GM23338 (cell line): ENCODE results near the gene PHGDH. TPM values are rescaled to one million over a fixed set of nuclear protein-coding genes. Genes with fewer than 3 reads are reported as not detected.

Experiments used
- ATAC-seq: fragments of 200-7000 bp; cut with Tn5 transposase; 3 replicates; pipeline ENCODE4 v1.9.1; 2020
- DNase-seq: peaks from one replicate; pipeline ENCODE4 v3.0.0-alpha.2; 2015; ENCODE audit warnings: low spot score
- H2AFZ ChIP-seq: fragments of 200-600 bp; sonication (generic); 2 replicates; pipeline ENCODE4 v1.8.0; 2016; ENCODE audit warnings: antibody characterized with exemption, mild to moderate bottlenecking, moderate library complexity
- H3F3A ChIP-seq: fragments of 200-600 bp; sonication (generic); replicated peaks from 2 replicates; pipeline ENCODE4 v1.8.0; 2017; ENCODE audit warnings: antibody characterized with exemption, mixed run types, low read depth
- H3K27ac ChIP-seq: fragments of 200-600 bp; sonication (generic); 2 replicates; pipeline ENCODE4 v1.6.1; 2016; ENCODE audit warnings: low read depth
- H3K27me3 ChIP-seq: fragments of 200-600 bp; sonication (generic); 2 replicates; pipeline ENCODE4 v1.8.0; 2016; ENCODE audit warnings: mild to moderate bottlenecking, mixed run types, moderate library complexity; ENCODE audit not compliant: insufficient read depth
- H3K36me3 ChIP-seq: fragments of 200-600 bp; sonication (generic); 2 replicates; pipeline ENCODE4 v1.8.0; 2016; ENCODE audit warnings: mild to moderate bottlenecking; ENCODE audit not compliant: insufficient read depth
- H3K4me1 ChIP-seq: fragments of 200-600 bp; sonication (generic); 2 replicates; pipeline ENCODE4 v1.8.0; 2016; ENCODE audit warnings: mild to moderate bottlenecking, moderate library complexity; ENCODE audit not compliant: insufficient read depth
- H3K4me2 ChIP-seq: fragments of 200-600 bp; sonication (generic); 2 replicates; pipeline ENCODE4 v1.7.1; 2017; ENCODE audit warnings: mixed run types
- H3K4me3 ChIP-seq: fragments of 200-600 bp; sonication (generic); 2 replicates; pipeline ENCODE4 v1.6.1; 2016; ENCODE audit warnings: mixed run types
- H3K79me2 ChIP-seq: fragments of 200-600 bp; sonication (generic); replicated peaks from 2 replicates; pipeline ENCODE4 v1.8.0; 2017; ENCODE audit warnings: mild to moderate bottlenecking; ENCODE audit not compliant: insufficient read depth
- H3K9me2 ChIP-seq: fragments of 200-600 bp; sonication (generic); 2 replicates; pipeline ENCODE4 v1.8.0; 2017; ENCODE audit not compliant: insufficient read depth
- H4K20me1 ChIP-seq: fragments of 200-600 bp; sonication (generic); replicated peaks from 2 replicates; pipeline ENCODE4 v1.8.0; 2017; ENCODE audit warnings: mild to moderate bottlenecking; ENCODE audit not compliant: insufficient read depth
- H3K27ac Mint-ChIP-seq: 2 replicates; pipeline ENCODE4 v1.8.0; 2020; ENCODE audit warnings: inconsistent platforms, mild to moderate bottlenecking, moderate library complexity, mixed read lengths
- H3K27me3 Mint-ChIP-seq: 3 replicates; pipeline ENCODE4 v1.8.0; 2022; ENCODE audit warnings: low read depth, mild to moderate bottlenecking, moderate library complexity, mixed read lengths, inconsistent platforms; ENCODE audit not compliant: insufficient read depth, poor library complexity
- H3K36me3 Mint-ChIP-seq: 3 replicates; pipeline ENCODE4 v1.8.0; 2021; ENCODE audit warnings: low read depth, mild to moderate bottlenecking, inconsistent platforms, moderate library complexity, mixed read lengths
- H3K4me1 Mint-ChIP-seq: 3 replicates; pipeline ENCODE4 v1.8.0; 2020; ENCODE audit warnings: mild to moderate bottlenecking, inconsistent platforms, mixed read lengths
- H3K4me3 Mint-ChIP-seq: 3 replicates; pipeline ENCODE4 v1.8.0; 2021; ENCODE audit warnings: moderate library complexity, mild to moderate bottlenecking, inconsistent platforms, mixed read lengths
- H3K9me3 Mint-ChIP-seq: 3 replicates; pipeline ENCODE4 v1.8.0; 2020; ENCODE audit warnings: moderate library complexity, mild to moderate bottlenecking, inconsistent platforms, mixed read lengths
- CTCF ChIP-seq, 2 experiments: fragments of 200-600 bp in 1 of 2; sonication (generic) in 1 of 2; conservative IDR thresholded peaks; 2 replicates each; pipeline versions ENCODE4 v1.5.1 to v1.6.1; 2016 to 2017; ENCODE audit warnings: antibody characterized with exemption in 2 of 2, low read depth in 2 of 2, mild to moderate bottlenecking in 2 of 2, moderate library complexity in 1 of 2
- ETS1 ChIP-seq: IDR thresholded peaks from 2 replicates; pipeline ENCODE4 v1.6.1; 2016; ENCODE audit warnings: antibody characterized with exemption
- EZH2 ChIP-seq: fragments of 200-600 bp; sonication (generic); IDR thresholded peaks from one replicate; pipeline ENCODE4 v1.8.0; 2017; ENCODE audit warnings: antibody characterized with exemption, mild to moderate bottlenecking, low read depth; ENCODE audit not compliant: unreplicated experiment
- EZH2phosphoT487 ChIP-seq: fragments of 200-600 bp; sonication (generic); IDR thresholded peaks from one replicate; pipeline ENCODE4 v1.8.1; 2018; ENCODE audit warnings: antibody characterized with exemption; ENCODE audit not compliant: unreplicated experiment
- REST ChIP-seq: IDR thresholded peaks from one replicate; pipeline ENCODE4 v1.6.1; 2018; ENCODE audit warnings: antibody characterized with exemption; ENCODE audit not compliant: unreplicated experiment
- STAT1 ChIP-seq: IDR thresholded peaks from one replicate; pipeline ENCODE4 v1.6.1; 2016; ENCODE audit warnings: antibody characterized with exemption; ENCODE audit not compliant: unreplicated experiment
- ZNF114 ChIP-seq: fragments of 250-450 bp; sonication (Bioruptor Pico); IDR thresholded peaks from 2 replicates; pipeline ENCODE4 v1.5.0; 2020; ENCODE audit warnings: mild to moderate bottlenecking, moderate library complexity
- ZNF331 ChIP-seq: fragments of 250-450 bp; sonication (Bioruptor Pico); IDR thresholded peaks from 2 replicates; pipeline ENCODE4 v1.5.0; 2020; ENCODE audit warnings: low read depth, mild to moderate bottlenecking, moderate library complexity
- ZNF462 ChIP-seq: fragments of 250-450 bp; sonication (Bioruptor Pico); IDR thresholded peaks from 2 replicates; pipeline ENCODE4 v1.5.0; 2020; ENCODE audit warnings: mild to moderate bottlenecking, moderate library complexity
- polyA plus RNA-seq: library from polyadenylated mRNA; unstranded; fragments of >200 nt; fragmentation: Nextera tagmentation; extraction: Ambion mirVana; gene quantifications from 2 replicates; pipeline ENCODE4 v1.2.1, GENCODE V29; 2016
- total RNA-seq: library from RNA; depleted of rRNA; stranded (reverse); fragments of >200 nt; shearing (Covaris generic); gene quantifications from 2 replicates; pipeline ENCODE4 v1.2.3, GENCODE V29; 2014

The PHGDH gene
- total and polyA plus RNA-seq, 2 experiments from 2014 or later, result 612 to 885 TPM

GRCh38 chr1:119729044-119729443, 17.3 kb downstream of the PHGDH start:
- peaks cover 94% of the 10 kb centered on the region for H3K79me2 ChIP-seq
- H3K4me1 Mint-ChIP-seq, result peaks cover 32% of the 10 kb centered on the region
- H3K36me3 Mint-ChIP-seq, result peaks cover 99% of the 10 kb centered on the region
- ATAC-seq (no peak), DNase-seq (no peak)
- TF ChIP-seq ZNF114 (CRISPR knock-in tag), result no peak
- TF ChIP-seq EZH2, result no peak
- TF ChIP-seq CTCF (conservative IDR thresholded peaks at IDR 0.05; ENCODE audit: low read depth in 2 of 2), result no peak
- TF ChIP-seq EZH2phosphoT487, result no peak
- TF ChIP-seq ZNF462 (CRISPR knock-in tag), result no peak
- TF ChIP-seq ETS1, result no peak
- no peak for TF ChIP-seq REST
- TF ChIP-seq STAT1, result no peak
- TF ChIP-seq ZNF331 (CRISPR knock-in tag), result no peak
- no peaks in the 10 kb centered on the region for H3K9me3 Mint-ChIP-seq
- no peaks in the 10 kb centered on the region for H3K9me2 ChIP-seq
- H3K4me2 ChIP-seq, result no peak overlapping the region
- H3K4me1 ChIP-seq, result peaks cover 8% of the 10 kb centered on the region; the same call in 1 of the 2 replicates
- peaks cover 75% of the 10 kb centered on the region for H4K20me1 ChIP-seq
- no peaks in the 10 kb centered on the region for H3K27me3 ChIP-seq
- H3K4me3 ChIP-seq, result no peak overlapping the region
- no peak overlapping the region for H2AFZ ChIP-seq
- no peak overlapping the region; the same call in 1 of the 2 replicates for H3K27ac Mint-ChIP-seq
- H3K4me3 Mint-ChIP-seq, result no peak overlapping the region
- H3F3A ChIP-seq, result peaks cover 22% of the 10 kb centered on the region; the same call in 1 of the 2 replicates
- H3K36me3 ChIP-seq, result peaks cover 92% of the 10 kb centered on the region
- no peak overlapping the region for H3K27ac ChIP-seq
- peaks cover 5% of the 10 kb centered on the region for H3K27me3 Mint-ChIP-seq
